Ovary (tissue), 3 donors: ENCODE data around the gene RIN1.

Experiments used
- EP300 ChIP-seq: sonication (generic); formaldehyde crosslinking; IDR thresholded peaks from one replicate; pipeline ENCODE4 v1.6.1; 2017; ENCODE audit warnings: antibody characterized with exemption
- POLR2A ChIP-seq: fragments of 450-650 bp; IDR thresholded peaks from one replicate; pipeline ENCODE4 v1.6.1; 2017; ENCODE audit warnings: antibody characterized with exemption, mild to moderate bottlenecking, moderate library complexity
- TF ChIP-seq, protein P1 (sequence below), 3 donors: fragments of 450-650 bp in 2 of 3; fragments of 200-600 bp in 1 of 3; IDR thresholded peaks; one replicate each; pipeline versions ENCODE4 v1.5.1 to v1.8.0; 2016 to 2022; ENCODE audit warnings: antibody characterized with exemption in 3 of 3, mild to moderate bottlenecking in 1 of 3
- donor health status: DM: no; HTN: no; CAD: no.

DNA sequence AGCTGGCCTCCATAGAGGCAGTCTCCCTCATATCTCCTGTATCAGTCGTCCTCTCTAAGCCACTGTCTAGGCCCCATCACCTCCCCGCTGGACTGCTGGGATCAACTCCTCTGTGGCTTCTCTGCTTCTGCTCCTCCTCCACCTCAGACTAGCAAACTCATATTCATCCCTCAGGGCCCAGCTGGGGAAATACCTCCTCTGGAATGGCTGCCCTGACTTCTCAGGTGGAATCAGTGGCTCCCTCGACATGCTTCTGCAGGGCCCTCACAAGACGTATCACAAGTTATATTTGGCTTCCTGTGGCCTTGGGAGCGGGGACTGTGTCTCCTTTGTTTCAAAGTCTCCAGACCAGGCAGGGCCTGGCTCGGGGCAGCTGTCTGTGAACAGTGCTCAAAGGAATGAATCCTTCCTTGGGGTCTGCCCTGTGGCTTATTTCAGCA is 25.3 kb upstream of the RIN1 start:
- TF ChIP-seq, protein P1, sequence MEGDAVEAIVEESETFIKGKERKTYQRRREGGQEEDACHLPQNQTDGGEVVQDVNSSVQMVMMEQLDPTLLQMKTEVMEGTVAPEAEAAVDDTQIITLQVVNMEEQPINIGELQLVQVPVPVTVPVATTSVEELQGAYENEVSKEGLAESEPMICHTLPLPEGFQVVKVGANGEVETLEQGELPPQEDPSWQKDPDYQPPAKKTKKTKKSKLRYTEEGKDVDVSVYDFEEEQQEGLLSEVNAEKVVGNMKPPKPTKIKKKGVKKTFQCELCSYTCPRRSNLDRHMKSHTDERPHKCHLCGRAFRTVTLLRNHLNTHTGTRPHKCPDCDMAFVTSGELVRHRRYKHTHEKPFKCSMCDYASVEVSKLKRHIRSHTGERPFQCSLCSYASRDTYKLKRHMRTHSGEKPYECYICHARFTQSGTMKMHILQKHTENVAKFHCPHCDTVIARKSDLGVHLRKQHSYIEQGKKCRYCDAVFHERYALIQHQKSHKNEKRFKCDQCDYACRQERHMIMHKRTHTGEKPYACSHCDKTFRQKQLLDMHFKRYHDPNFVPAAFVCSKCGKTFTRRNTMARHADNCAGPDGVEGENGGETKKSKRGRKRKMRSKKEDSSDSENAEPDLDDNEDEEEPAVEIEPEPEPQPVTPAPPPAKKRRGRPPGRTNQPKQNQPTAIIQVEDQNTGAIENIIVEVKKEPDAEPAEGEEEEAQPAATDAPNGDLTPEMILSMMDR (IDR thresholded peaks at IDR 0.05), result no peak
- TF ChIP-seq POLR2A (no peak), EP300 (no peak)
